Pancreas (tissue), 10 donors: ENCODE results near the gene GPT2. TPM values are rescaled to one million over a fixed set of nuclear protein-coding genes. Genes with fewer than 3 reads are reported as not detected.
"Not testable (repeated sequence)": the region's sequence is repeated elsewhere in the genome, so short reads cannot be mapped to it uniquely, and the experiment has no call there.

ENCODE experiments used
- ATAC-seq, 4 donors: fragments of 200-7000 bp; cut with Tn5 transposase; one replicate each; pipeline versions ENCODE4 v1.8.0 to v1.9.1; 2020; ENCODE audit warnings: mild to moderate bottlenecking in 4 of 4, moderate library complexity in 4 of 4
- DNase-seq, 6 donors: peaks; one replicate each; pipeline ENCODE4 v3.0.0-alpha.2; 2020
- FAIRE-seq: peaks from 2 replicates; lab custom pipeline; 2012; peaks lifted over from hg19 to GRCh38; lab: Jason Lieb, UNC
- H3K27ac ChIP-seq, 4 donors: fragments of 200-600 bp; sonication (generic); 1 replicate in 3 of 4; 2 replicates in 1 of 4; pipeline versions ENCODE4 v1.5.0 to v1.8.0; 2020
- H3K27me3 ChIP-seq, 4 donors: fragments of 200-600 bp; one replicate each; pipeline ENCODE4 v1.8.0; 2021
- H3K36me3 ChIP-seq, 3 donors: fragments of 200-600 bp; sonication (generic) in 1 of 3; one replicate each; pipeline versions ENCODE4 v1.5.0 to v1.8.0; 2020 to 2021
- H3K4me1 ChIP-seq, 3 donors: fragments of 200-600 bp; one replicate each; pipeline ENCODE4 v1.8.0; 2021
- H3K4me3 ChIP-seq, 4 donors: fragments of 200-600 bp; sonication (generic) in 2 of 4; one replicate each; pipeline versions ENCODE4 v1.5.0 to v1.8.0; 2020 to 2021
- H3K9me3 ChIP-seq, 4 donors: fragments of 200-600 bp; one replicate each; pipeline ENCODE4 v1.8.0; 2021
- CTCF ChIP-seq, 4 donors: fragments of 200-600 bp; sonication (generic) in 3 of 4; IDR thresholded peaks; one replicate each; pipeline versions ENCODE4 v1.5.0 to v1.8.0; 2021; ENCODE audit warnings: antibody characterized with exemption in 4 of 4
- WGBS, 2 donors: extraction: QIAGEN DNeasy Blood & Tissue Kit; methylation state at CpG; one replicate each; pipeline ENCODE4 v1.1.7; 2013; 5-methylcytosine and 5-hydroxymethylcytosine counted together
- intact Hi-C, 3 donors: fragments of 100-400 bp; cut with DNase I; formaldehyde crosslinking; loops; one replicate each; pipeline versions ENCODE4 v1.11.1 to v1.14.2; 2022
- polyA plus RNA-seq, 2 donors: library from polyadenylated mRNA; stranded (reverse); fragments of 200-250 nt; gene quantifications; one replicate each; pipeline ENCODE4 v1.2.3, GENCODE V29; 2013
- total RNA-seq, 6 donors: library from RNA; stranded (reverse); fragmentation: NEBNext Ultra II Directional in 4 of 6; extraction: Animal tissue kit (Norgen Biotek cat#: 25700) in 4 of 6; gene quantifications; one replicate each; pipeline versions ENCODE4 v1.2.1 to v1.2.4, GENCODE V29; 2021 to 2023
- donor health status: healthy with polysubstance abuse.
- donor health status: DM: no; HTN: no; CAD: no; lungs with moderate emphysema.
- donor health status: DM: no; HTN: no; CAD: no.
- donor health status: control.
- donor health status: control.
- donor health status: Bipolar disorder and iron deficiency.
- donor health status: DM: yes; HTN: yes; CAD: no.
- donor health status: DM: no; HTN: no; CAD: no.
- donor health status: DM: no; HTN: no; CAD: no.
- donor health status: DM: yes; HTN: yes; CAD: no.

The GPT2 gene
- total and polyA plus RNA-seq, 8 donors = 29.7 to 122 (median 77.2) TPM

DNA sequence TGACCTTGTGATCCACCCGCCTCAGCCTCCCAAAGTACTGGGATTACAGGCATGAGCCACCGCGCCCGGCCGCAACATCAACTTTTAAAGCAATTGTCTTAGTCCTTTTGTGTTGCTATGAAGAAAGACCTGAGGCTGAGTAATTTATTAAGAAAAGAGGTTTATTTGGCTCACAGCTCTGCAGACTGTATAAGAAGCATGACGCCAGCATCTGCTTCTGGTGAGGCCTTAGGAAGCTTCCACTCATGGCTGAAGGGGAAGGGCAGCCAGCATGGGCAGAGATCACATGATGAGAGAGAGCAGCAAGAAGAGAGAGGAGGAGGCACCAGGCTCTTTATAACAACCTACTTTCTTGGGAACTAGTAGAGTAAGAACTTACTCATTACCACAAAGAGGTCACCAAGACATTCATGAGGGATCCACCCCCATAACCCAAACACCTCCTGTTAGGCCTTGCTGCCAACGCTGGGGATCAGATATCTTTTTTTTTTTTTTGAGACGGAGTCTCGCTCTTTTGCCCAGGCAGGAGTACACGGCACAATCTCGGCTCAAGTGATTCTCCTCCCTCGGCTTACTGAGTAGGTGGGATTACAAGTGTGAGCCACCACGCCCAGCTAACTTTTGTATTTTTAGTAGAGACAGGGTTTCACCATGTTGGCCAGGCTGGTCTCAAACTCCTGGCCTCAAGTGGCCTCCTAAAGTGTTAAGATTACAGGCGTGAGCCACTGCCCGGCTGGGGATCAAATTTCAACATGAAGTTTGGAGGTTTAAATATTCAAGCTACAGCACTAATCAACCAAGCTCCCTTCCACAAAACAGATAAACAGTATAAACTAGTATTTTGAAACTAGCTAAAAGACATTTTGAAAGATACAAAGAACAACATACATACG is 21.4 kb upstream of the GPT2 start:
- ATAC-seq = peak in 3 of 4 donors; percentile 32 to 58 (median 44)
- Histone ChIP-seq H3K4me1 (peaks cover 0 to 4% (median 3%) of the 10 kb centered on the region in 3 donors), H3K4me3 (no peak overlapping the region), H3K36me3 (no peaks in the 10 kb centered on the region), H3K27me3 (no peaks in the 10 kb centered on the region), H3K27ac (no peak overlapping the region), H3K9me3 (no peaks in the 10 kb centered on the region)
- no peak for FAIRE-seq
- intact Hi-C loops = no loop called here
- WGBS, 2 donors = 82 to 83% methylated on average over 16 of the region's 16 CpGs
- TF ChIP-seq CTCF (IDR thresholded peaks at IDR 0.05) = no peak
- DNase-seq = no peak

DNA sequence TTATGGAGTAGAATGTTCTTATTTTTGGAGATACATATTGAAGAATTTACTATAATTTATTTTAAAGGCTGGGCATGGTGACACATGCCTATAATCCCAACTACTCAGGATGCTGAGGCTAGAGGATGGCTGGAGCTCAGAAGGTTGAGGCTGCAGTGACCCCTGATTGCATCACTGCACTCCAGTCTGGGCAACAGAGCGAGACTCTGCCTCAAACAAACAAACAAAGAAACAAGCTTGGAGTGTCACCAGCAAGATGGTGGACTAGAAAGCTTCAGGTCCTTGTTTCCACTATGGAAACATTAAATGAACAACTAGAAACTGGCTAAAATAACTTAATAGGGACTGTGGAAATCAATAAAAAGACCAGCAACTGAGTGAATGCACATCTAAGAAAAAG is 17.9 kb upstream of the GPT2 start:
- no peak for TF ChIP-seq CTCF (IDR thresholded peaks at IDR 0.05)
- 72 to 89% methylated on average over 1 of the region's 1 CpG for WGBS, 2 donors
- H3K36me3 ChIP-seq = no peaks in the 10 kb centered on the region
- ATAC-seq (no peak), DNase-seq (no peak), FAIRE-seq (no peak)
- H3K27me3 ChIP-seq = no peaks in the 10 kb centered on the region
- peaks cover 0 to 4% (median 3%) of the 10 kb centered on the region in 3 donors for H3K4me1 ChIP-seq
- intact Hi-C loops = no loop called here
- no peak overlapping the region for H3K4me3 ChIP-seq
- no peaks in the 10 kb centered on the region for H3K9me3 ChIP-seq
- no peak overlapping the region for H3K27ac ChIP-seq

- H3K9me3 ChIP-seq, FAIRE-seq, H3K4me1 ChIP-seq, DNase-seq, H3K4me3 ChIP-seq, H3K27ac ChIP-seq, intact Hi-C loops, H3K27me3 ChIP-seq, H3K36me3 ChIP-seq, ATAC-seq: not testable (repeated sequence)
- WGBS, 2 donors = 98 to 100% methylated on average over 2 of the region's 2 CpGs
These were observed 16.7 kb upstream of the GPT2 start for GRCh38 chr16:46867486-46867885.

DNA sequence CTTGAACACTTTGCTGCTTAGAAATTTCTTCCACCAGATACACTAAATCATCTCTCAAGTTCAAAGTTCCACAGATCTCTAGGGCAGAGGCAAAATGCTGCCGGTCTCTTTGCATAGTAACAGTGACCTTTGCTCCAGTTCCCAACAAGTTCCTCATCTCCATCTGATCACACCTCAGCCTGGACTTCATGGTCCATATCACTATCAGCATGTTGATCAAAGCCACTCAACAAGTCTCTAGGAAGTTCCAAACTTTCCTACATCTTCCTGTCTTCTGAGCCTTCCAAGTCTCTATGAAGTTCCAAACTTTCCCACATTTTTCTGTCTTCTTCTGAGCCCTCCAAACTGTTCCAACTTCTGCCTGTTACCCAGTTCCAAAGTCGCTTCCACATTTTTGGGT is 15.3 kb upstream of the GPT2 start:
- intact Hi-C loops, H3K36me3 ChIP-seq, FAIRE-seq, H3K27me3 ChIP-seq, ATAC-seq, H3K4me1 ChIP-seq, H3K9me3 ChIP-seq, H3K27ac ChIP-seq, H3K4me3 ChIP-seq, DNase-seq: not testable (repeated sequence)
- 57 to 58% methylated on average over 2 of the region's 2 CpGs for WGBS, 2 donors

DNA sequence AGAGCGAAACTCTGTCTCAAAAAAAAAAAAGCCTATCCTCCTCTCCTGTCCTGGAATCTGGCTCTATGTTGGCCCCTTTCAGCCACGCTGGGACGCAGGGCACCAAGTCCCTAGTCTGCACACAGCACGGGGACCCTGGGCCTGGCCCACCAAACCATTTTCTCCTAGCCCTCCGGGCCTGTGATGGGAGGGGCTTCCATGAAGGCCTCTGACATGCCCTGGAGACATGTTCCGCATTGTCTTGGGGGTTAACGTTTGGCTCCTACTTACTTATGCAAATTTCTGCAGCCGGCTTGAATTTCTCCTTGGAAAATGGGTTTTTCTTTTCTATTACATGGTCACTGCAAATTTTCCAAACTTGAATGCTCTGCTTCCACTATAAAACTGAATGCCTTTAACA is 12.6 kb upstream of the GPT2 start:
- ATAC-seq = no peak
- intact Hi-C loops = no loop called here

More for the DNA sequence above, 12.6 kb upstream of the GPT2 start:
- peaks cover 0 to 11% (median 11%) of the 10 kb centered on the region in 3 donors for H3K4me1 ChIP-seq
- no peak overlapping the region for H3K4me3 ChIP-seq
- H3K27me3 ChIP-seq = no peaks in the 10 kb centered on the region
- no peak overlapping the region for H3K27ac ChIP-seq
- WGBS, 2 donors = 87 to 89% methylated on average over 8 of the region's 8 CpGs
- H3K9me3 ChIP-seq = no peaks in the 10 kb centered on the region
- no peak for TF ChIP-seq CTCF (IDR thresholded peaks at IDR 0.05)
- FAIRE-seq (no peak), DNase-seq (no peak)
- no peaks in the 10 kb centered on the region for H3K36me3 ChIP-seq
